Measurements from ENCODE around the gene MAN1A1. TPM values are rescaled to one million over a fixed set of nuclear protein-coding genes. Genes with fewer than 3 reads are reported as not detected.
A peak's percentile ranks its signal among the peaks of the same experiment; 100 is the strongest.

MAN1A1 gene
- total and polyA plus RNA-seq, 11 donors = 5.6 to 30.6 (median 12.6) TPM

- ATAC-seq (peak; percentile 32 to 91 (median 65)), DNase-seq (no peak)
- Histone ChIP-seq H3K4me3 (no peak overlapping the region), H3K27me3 (no peaks in the 10 kb centered on the region), H3K4me1 (peaks cover 0 to 29% (median 3%) of the 10 kb centered on the region in 12 donors), H3K36me3 (no peaks in the 10 kb centered on the region), H3K27ac (no peak overlapping the region), H3K9me3 (no peaks in the 10 kb centered on the region)
- intact Hi-C loops (cut with DNase I) = no loop called here
- WGBS, 4 donors = 66 to 75% (median 67%) methylated on average over 9 of the region's 9 CpGs
- TF ChIP-seq POLR2A (IDR thresholded peaks at IDR 0.05) = no peak
- TF ChIP-seq, protein P1, sequence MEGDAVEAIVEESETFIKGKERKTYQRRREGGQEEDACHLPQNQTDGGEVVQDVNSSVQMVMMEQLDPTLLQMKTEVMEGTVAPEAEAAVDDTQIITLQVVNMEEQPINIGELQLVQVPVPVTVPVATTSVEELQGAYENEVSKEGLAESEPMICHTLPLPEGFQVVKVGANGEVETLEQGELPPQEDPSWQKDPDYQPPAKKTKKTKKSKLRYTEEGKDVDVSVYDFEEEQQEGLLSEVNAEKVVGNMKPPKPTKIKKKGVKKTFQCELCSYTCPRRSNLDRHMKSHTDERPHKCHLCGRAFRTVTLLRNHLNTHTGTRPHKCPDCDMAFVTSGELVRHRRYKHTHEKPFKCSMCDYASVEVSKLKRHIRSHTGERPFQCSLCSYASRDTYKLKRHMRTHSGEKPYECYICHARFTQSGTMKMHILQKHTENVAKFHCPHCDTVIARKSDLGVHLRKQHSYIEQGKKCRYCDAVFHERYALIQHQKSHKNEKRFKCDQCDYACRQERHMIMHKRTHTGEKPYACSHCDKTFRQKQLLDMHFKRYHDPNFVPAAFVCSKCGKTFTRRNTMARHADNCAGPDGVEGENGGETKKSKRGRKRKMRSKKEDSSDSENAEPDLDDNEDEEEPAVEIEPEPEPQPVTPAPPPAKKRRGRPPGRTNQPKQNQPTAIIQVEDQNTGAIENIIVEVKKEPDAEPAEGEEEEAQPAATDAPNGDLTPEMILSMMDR (IDR thresholded peaks at IDR 0.05) = no peak
Measured at GRCh38 chr6:119215885-119216590, 133.5 kb downstream of the MAN1A1 start.

DNA sequence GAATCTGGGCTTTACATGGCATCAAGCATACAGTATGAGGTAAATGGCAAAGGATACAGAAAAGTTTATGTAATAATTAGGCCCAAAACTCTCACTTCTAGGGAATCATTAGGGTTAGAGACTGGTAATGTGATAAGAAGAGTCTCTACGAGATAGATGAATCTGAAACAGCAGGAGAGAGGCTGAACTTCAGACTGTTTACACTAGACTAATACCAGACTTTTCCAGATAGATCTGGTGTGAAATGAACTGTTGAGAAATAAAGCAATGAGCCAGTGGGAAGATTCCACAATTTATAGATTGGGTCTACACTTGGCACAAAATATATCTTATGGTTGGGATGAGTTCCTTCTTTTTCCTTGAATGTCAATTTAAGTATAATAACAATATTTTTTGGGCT is 134.3 kb downstream of the MAN1A1 start:
- no peaks in the 10 kb centered on the region for H3K9me3 ChIP-seq
- TF ChIP-seq, protein P1 (IDR thresholded peaks at IDR 0.05) = no peak
- TF ChIP-seq POLR2A (IDR thresholded peaks at IDR 0.05) = no peak
- no peaks in the 10 kb centered on the region for H3K27me3 ChIP-seq
- no peak overlapping the region for H3K27ac ChIP-seq
- ATAC-seq (no peak), DNase-seq (no peak)
- intact Hi-C loops (cut with DNase I) = no loop called here
- no peak overlapping the region for H3K4me3 ChIP-seq
- H3K36me3 ChIP-seq = peaks cover 0 to 4% (median 0%) of the 10 kb centered on the region in 9 donors
- 64 to 76% (median 71%) methylated on average over 1 of the region's 1 CpG for WGBS, 4 donors
- peaks cover 0 to 31% (median 6%) of the 10 kb centered on the region in 12 donors for H3K4me1 ChIP-seq

- no peaks in the 10 kb centered on the region for H3K9me3 ChIP-seq
- no peak overlapping the region for H3K4me3 ChIP-seq
- H3K4me1 ChIP-seq = peaks cover 0 to 22% (median 2%) of the 10 kb centered on the region in 12 donors
- ATAC-seq (no peak), DNase-seq (no peak)
- H3K36me3 ChIP-seq = peaks cover 0 to 4% (median 0%) of the 10 kb centered on the region in 9 donors
- intact Hi-C loops (cut with DNase I) = no loop called here
- H3K27ac ChIP-seq = no peak overlapping the region
- TF ChIP-seq, protein P1 (IDR thresholded peaks at IDR 0.05) = no peak
- no peak for TF ChIP-seq POLR2A (IDR thresholded peaks at IDR 0.05)
- H3K27me3 ChIP-seq = no peaks in the 10 kb centered on the region
Measured at GRCh38 chr6:119210596-119210995, 139.0 kb downstream of the MAN1A1 start.

GRCh38 chr6:119209452-119210205 is 139.9 kb downstream of the MAN1A1 start:
- intact Hi-C loops (cut with DNase I) = no loop called here
- Histone ChIP-seq H3K4me1 (peaks cover 0 to 16% (median 0%) of the 10 kb centered on the region in 12 donors), H3K36me3 (peaks cover 0 to 4% (median 0%) of the 10 kb centered on the region in 9 donors), H3K4me3 (no peak overlapping the region), H3K9me3 (no peaks in the 10 kb centered on the region), H3K27ac (no peak overlapping the region), H3K27me3 (no peaks in the 10 kb centered on the region)
- TF ChIP-seq POLR2A (IDR thresholded peaks at IDR 0.05) = no peak
- TF ChIP-seq, protein P1 (IDR thresholded peaks at IDR 0.05) = no peak
- WGBS, 4 donors = 73 to 87% (median 78%) methylated on average over 11 of the region's 11 CpGs
- ATAC-seq (no peak), DNase-seq (no peak)
